Lung (tissue), 12 donors: ENCODE data around the gene PDGFD. TPM values are rescaled to one million over a fixed set of nuclear protein-coding genes. Genes with fewer than 3 reads are reported as not detected.

Source experiments
- ATAC-seq: fragments of 200-7000 bp; cut with Tn5 transposase; one replicate; pipeline ENCODE4 v1.9.1; 2020; ENCODE audit warnings: moderate number of reproducible peaks; ENCODE audit not compliant: insufficient read depth, low FRiP score
- DNase-seq, 3 donors: peaks; one replicate each; pipeline ENCODE4 v3.0.0-alpha.2; 2013 to 2017
- H3K27ac ChIP-seq, 2 donors: one replicate each; pipeline ENCODE4 v1.5.1; 2013; ENCODE audit warnings: mild to moderate bottlenecking in 2 of 2, moderate library complexity in 2 of 2, control low read depth in 1 of 2, inconsistent platforms in 1 of 2, low read depth in 1 of 2, low read length in 1 of 2
- H3K27me3 ChIP-seq, 3 donors: one replicate each; pipeline ENCODE4 v1.5.1; 2013; ENCODE audit warnings: low read length in 2 of 3; ENCODE audit not compliant: control insufficient read depth in 3 of 3, insufficient read depth in 3 of 3
- H3K36me3 ChIP-seq, 4 donors: one replicate each; pipeline ENCODE4 v1.5.1; 2013; ENCODE audit warnings: low read length in 4 of 4, mild to moderate bottlenecking in 1 of 4, moderate library complexity in 1 of 4; ENCODE audit not compliant: control insufficient read depth in 4 of 4, insufficient read depth in 4 of 4
- H3K4me1 ChIP-seq, 5 donors: one replicate each; pipeline ENCODE4 v1.5.1; 2013; ENCODE audit warnings: low read length in 5 of 5, mild to moderate bottlenecking in 2 of 5, moderate library complexity in 1 of 5; ENCODE audit not compliant: control insufficient read depth in 5 of 5, insufficient read depth in 5 of 5
- H3K4me3 ChIP-seq: one replicate; pipeline ENCODE4 v1.5.1; 2013; ENCODE audit warnings: mild to moderate bottlenecking, control low read depth, moderate library complexity
- H3K9ac ChIP-seq, 2 donors: one replicate each; pipeline ENCODE4 v1.5.1; 2013; ENCODE audit warnings: low read length in 2 of 2, control low read depth in 1 of 2; ENCODE audit not compliant: insufficient read depth in 1 of 2
- H3K9me3 ChIP-seq, 4 donors: one replicate each; pipeline ENCODE4 v1.5.1; 2013; ENCODE audit warnings: low read length in 3 of 4, mild to moderate bottlenecking in 1 of 4, moderate library complexity in 1 of 4; ENCODE audit not compliant: control insufficient read depth in 4 of 4, insufficient read depth in 3 of 4
- CTCF ChIP-seq: IDR thresholded peaks from 2 replicates; pipeline ENCODE4 v1.5.1; 2012; ENCODE audit warnings: mild to moderate bottlenecking; ENCODE audit errors: control extremely low read depth, extremely low read depth
- WGBS, 2 donors: extraction: QIAGEN DNeasy Blood & Tissue Kit; methylation state at CpG; one replicate each; pipeline ENCODE4 v1.1.7; 2013; 5-methylcytosine and 5-hydroxymethylcytosine counted together
- polyA plus RNA-seq, 2 donors: library from polyadenylated mRNA; stranded (reverse); fragments of 200-250 nt; gene quantifications; one replicate each; pipeline ENCODE4 v1.2.1, GENCODE V29; 2013
- total RNA-seq, 2 donors: library from RNA; depleted of rRNA in 1 of 2; stranded (reverse); fragments of >200 nt in 1 of 2; gene quantifications; one replicate each; pipeline ENCODE4 v1.2.1, GENCODE V29; 2014 to 2021
- donor health status: control.
- donor health status: control.
- donor health status: Bipolar disorder and iron deficiency.
- donor health status: healthy.
- donor health status: DM: yes; HTN: yes; CAD: no.

The PDGFD gene
- total and polyA plus RNA-seq, 4 donors: 0.71 to 10.6 (median 1.4) TPM

GRCh38 chr11:104061853-104062521 is 102.0 kb downstream of the PDGFD start:
- Histone ChIP-seq H3K27ac (no peak overlapping the region), H3K36me3 (no peaks in the 10 kb centered on the region), H3K9ac (no peak overlapping the region), H3K27me3 (no peaks in the 10 kb centered on the region), H3K4me3 (no peak overlapping the region), H3K4me1 (peaks cover 0 to 3% (median 0%) of the 10 kb centered on the region in 5 donors), H3K9me3 (no peaks in the 10 kb centered on the region)
- ATAC-seq (no peak), DNase-seq (no peak)
- TF ChIP-seq CTCF: no peak
- WGBS, 2 donors: 48 to 57% methylated on average over 9 of the region's 9 CpGs

- Histone ChIP-seq H3K36me3 (no peaks in the 10 kb centered on the region), H3K4me3 (no peak overlapping the region), H3K9ac (no peak overlapping the region), H3K27me3 (no peaks in the 10 kb centered on the region), H3K9me3 (no peaks in the 10 kb centered on the region), H3K4me1 (peaks cover 0 to 3% (median 0%) of the 10 kb centered on the region in 5 donors), H3K27ac (no peak overlapping the region)
- 44 to 56% methylated on average over 1 of the region's 1 CpG for WGBS, 2 donors
- ATAC-seq: no peak
- DNase-seq: no peak
- TF ChIP-seq CTCF: no peak
Observed at GRCh38 chr11:104060820-104061219, 103.1 kb downstream of the PDGFD start.

- no peaks in the 10 kb centered on the region for H3K27me3 ChIP-seq
- H3K9me3 ChIP-seq: no peaks in the 10 kb centered on the region
- no peak overlapping the region for H3K9ac ChIP-seq
- WGBS, 2 donors: 50 to 77% methylated on average over 3 of the region's 3 CpGs
- peaks cover 0 to 3% (median 0%) of the 10 kb centered on the region in 5 donors for H3K4me1 ChIP-seq
- no peak overlapping the region for H3K4me3 ChIP-seq
- ATAC-seq (no peak), DNase-seq (no peak)
- no peak overlapping the region for H3K27ac ChIP-seq
- no peaks in the 10 kb centered on the region for H3K36me3 ChIP-seq
- no peak for TF ChIP-seq CTCF
Observed at GRCh38 chr11:104060004-104060794, 103.7 kb downstream of the PDGFD start.
